Renal pelvis (tissue), 4 donors: ENCODE data around the gene ZNF646. TPM values are rescaled to one million over a fixed set of nuclear protein-coding genes. Genes with fewer than 3 reads are reported as not detected.
"Not testable (repeated sequence)": the region's sequence is repeated elsewhere in the genome, so short reads cannot be mapped to it uniquely, and the experiment has no call there.

ENCODE experiments used
- DNase-seq: peaks from one replicate; pipeline ENCODE4 v3.0.0-alpha.2; 2013
- polyA plus RNA-seq, 3 donors: library from polyadenylated mRNA; unstranded; fragments of 120-200 nt; gene quantifications; one replicate each; pipeline ENCODE4 v1.2.1, GENCODE V29; 2013; ENCODE audit not compliant: insufficient read length in 3 of 3

ZNF646 gene
- polyA plus RNA-seq, 3 donors, result 13.2 to 19.0 (median 14.5) TPM

GRCh38 chr16:31100876-31101641, 26.8 kb downstream of the ZNF646 start:
- DNase-seq, result not testable (repeated sequence)

DNA sequence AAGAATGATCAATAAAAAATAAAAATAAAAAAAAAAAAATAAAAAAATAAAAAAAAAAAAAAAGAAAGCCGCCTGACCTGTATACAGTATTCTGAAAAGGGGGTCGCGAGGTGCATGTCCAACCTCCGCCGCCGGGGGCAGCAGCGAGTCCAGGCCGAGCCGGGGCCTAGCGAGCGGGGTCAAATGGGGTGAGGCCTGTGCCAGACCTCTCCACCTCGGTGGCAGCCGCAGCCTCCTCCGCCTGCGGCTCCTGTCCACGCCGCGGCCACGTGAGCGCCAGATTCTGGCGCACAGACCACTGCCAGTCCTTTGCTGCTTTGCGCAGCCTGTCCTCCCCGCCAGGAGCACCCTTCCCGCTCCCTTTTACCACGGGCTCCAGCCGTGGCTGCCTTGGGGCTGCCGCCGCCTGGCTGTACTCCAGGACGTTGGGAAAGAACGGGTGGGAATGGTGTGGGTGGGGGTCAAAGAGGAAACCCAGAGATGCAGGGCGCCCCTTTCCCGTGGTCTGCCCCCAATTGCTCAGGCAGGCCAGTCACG, 31.5 kb downstream of the ZNF646 start:
- DNase-seq, result no peak

DNA sequence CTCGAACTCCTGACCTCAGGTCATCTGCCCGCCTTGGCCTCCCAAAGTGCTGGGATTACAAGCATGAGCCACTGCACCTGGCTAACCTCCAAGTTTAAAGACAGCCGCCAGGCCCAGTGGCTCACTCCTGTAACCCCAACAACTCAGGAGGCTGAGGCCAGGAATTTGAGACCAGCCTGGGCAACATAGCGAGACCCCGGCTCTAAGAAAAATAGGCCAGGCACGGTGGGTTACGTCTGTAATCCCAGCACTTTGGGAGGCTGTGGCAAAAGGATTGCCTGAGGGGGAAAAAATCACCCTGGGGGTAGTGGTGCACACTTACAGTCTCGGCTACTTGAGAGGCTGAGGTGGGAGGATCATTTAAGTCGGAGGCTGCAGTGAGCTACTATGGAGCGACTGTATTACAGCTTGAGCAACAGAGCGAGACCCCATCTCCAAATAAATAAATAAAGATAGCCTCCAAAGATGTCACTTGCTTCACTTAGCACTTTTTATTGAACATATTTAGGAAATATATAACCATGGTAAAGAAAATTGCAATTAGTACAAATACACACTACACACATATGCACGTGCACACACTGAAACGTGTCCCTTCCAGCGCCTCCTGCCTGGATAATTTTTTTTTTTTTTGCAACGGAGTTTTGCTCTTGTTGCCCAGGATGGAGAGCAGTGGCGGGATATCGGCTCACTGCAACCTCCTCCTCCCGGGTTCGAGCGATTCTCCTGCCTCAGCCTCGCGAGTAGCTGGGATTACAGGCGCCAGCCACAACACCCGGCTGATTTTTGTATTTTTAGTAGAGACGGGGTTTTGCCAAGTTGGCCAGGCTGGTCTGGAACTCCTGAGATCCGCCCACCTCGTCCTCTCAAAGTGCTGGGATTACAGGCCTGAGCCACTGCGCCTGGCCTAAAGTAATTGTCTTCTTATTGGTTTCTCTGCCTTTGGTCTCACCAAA, 32.6 kb downstream of the ZNF646 start:
- no peak for DNase-seq

- no peak for DNase-seq
Measured at GRCh38 chr16:31107465-31107867, 33.2 kb downstream of the ZNF646 start.

GRCh38 chr16:31108035-31108793, 34.0 kb downstream of the ZNF646 start, which contains the start of gene BCKDK:
Gene BCKDK, plus strand, starts transcription at chr16:31108386. Its CDS starts 838 bp downstream, at chr16:31109224.
- peak; percentile 59 for DNase-seq

GRCh38 chr16:31108794-31109558, 34.8 kb downstream of the ZNF646 start:
- DNase-seq, result no peak

- no peak for DNase-seq
Measured at GRCh38 chr16:31109622-31110021, 35.4 kb downstream of the ZNF646 start.

GRCh38 chr16:31110106-31111034, 36.1 kb downstream of the ZNF646 start:
- DNase-seq, result no peak

DNA sequence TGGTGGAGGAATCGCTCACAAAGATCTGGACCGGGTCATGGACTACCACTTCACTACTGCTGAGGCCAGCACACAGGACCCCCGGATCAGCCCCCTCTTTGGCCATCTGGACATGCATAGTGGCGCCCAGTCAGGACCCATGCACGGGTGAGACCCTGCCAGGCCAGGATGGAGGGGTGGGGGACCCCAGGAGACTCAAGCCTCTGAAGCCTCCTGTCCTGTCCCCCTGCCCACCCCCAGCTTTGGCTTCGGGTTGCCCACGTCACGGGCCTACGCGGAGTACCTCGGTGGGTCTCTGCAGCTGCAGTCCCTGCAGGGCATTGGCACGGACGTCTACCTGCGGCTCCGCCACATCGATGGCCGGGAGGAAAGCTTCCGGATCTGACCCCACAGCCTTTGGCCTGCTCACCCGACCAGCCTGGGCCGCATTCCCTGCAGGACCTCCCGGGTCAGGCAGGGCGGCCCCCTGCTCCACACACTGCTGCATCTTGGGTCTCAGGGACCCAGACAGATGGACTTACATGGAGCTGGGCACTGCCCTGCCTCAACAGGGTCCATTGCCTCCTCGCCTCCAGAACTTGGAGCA, 37.8 kb downstream of the ZNF646 start:
- DNase-seq, result no peak

DNA sequence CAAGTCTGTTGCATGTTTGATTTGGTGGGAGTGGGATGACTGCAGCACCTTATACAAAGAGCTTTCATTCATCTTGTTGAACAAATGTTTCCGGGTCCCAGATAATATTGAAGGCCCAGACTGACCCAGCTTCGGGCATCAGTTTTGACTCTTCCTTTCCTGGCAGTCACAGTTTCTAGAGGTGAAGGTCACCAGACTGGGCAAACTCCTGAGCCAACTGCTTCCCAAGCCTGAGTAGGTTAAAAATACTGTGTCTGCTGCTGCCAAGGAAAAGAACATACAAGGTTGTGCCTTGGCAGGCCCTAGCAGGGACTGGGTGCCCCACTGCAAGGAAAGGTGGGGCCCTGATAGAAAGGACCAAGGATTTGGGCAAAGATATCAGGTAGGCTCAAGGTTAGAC, 38.5 kb downstream of the ZNF646 start:
- DNase-seq, result no peak

- DNase-seq, result no peak
Measured at GRCh38 chr16:31113121-31114120, 39.2 kb downstream of the ZNF646 start.

GRCh38 chr16:31114468-31114867, 40.2 kb downstream of the ZNF646 start:
- DNase-seq, result no peak

GRCh38 chr16:31117384-31118222, 43.4 kb downstream of the ZNF646 start, which contains the start of gene KAT8:
Gene KAT8, plus strand, starts transcription at chr16:31117664. Its CDS starts 18 bp downstream, at chr16:31117682.
- DNase-seq, result peak; percentile 98

- no peak for DNase-seq
Measured at GRCh38 chr16:31118223-31119155, 44.3 kb downstream of the ZNF646 start.

GRCh38 chr16:31120129-31120528, 45.9 kb downstream of the ZNF646 start:
- no peak for DNase-seq

DNA sequence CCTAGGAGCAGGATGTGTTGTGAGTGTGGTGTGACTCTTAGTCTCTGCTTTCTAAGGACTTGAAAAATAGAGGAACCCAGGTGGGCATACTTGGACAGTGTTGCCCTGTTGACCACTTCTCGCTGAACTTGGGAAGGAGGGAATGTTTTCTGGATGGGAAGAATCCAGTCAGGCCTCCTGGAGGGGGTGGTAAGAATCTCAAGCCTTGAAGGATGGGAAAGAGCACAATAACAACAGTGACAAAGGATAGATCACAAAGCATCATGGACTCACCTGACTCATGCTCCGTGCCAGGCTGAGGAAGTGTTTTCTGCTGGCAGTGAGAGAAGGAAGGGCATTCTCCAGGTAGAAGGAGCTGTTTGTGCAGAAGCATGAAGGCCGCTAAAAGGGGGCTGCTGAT, 51.6 kb downstream of the ZNF646 start:
- no peak for DNase-seq
